ENCODE results near the gene NFIA. TPM values are rescaled to one million over a fixed set of nuclear protein-coding genes. Genes with fewer than 3 reads are reported as not detected.

The NFIA gene
- total and polyA plus RNA-seq, 2 donors (not counting 1 experiment from before 2014, with no cell fraction given), result 0.28 to 0.54 TPM

DNA sequence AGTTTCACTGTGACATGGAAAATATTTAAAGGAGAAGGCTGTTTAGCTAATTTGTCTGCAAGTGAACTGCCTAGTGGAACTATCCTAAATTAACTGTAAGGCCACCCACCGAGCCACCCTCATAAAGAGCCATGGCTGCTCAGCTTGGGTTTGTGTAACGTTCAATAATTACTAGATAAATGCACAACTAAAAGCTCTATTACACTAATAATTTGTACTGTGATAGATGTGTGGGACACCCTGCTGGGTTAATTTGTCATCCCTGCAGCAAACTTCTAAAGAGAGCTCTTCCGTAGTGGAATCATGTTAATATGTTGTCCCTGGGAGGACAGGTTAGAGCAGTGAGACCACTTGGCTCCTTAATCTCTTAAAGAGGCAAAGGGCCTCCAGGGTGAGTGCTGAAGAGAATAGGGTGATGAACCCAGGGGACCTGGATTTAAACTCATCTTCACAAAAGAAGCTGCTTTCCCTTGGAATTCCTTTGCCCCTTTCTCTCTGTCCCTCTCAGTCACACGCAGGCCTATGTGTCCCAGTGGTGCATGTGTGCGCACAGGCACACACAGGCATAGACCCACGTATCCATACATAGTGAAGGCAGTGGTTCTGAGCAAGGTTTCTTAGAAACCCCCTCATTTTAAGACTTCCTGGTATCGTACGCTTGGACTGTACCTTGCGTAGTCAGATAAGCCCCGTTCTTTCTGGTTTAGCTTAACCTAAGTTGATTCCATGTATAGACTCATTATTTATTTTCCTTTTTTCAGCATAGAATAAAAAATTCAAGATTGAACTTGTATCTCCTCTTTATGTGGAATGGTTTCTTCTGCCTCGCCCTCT is 310.3 kb downstream of the NFIA start:
- no peaks in the 10 kb centered on the region for H3K4me1 ChIP-seq (ENCODE audit: control insufficient read depth in 2 of 2, insufficient read depth in 2 of 2, low read length in 2 of 2)
- Mint-ChIP-seq H3K27me3 (no peaks in the 10 kb centered on the region), H3K27ac (no peak overlapping the region), H3K9me3 (ENCODE audit: insufficient read depth) (no peaks in the 10 kb centered on the region), H3K4me1 (peaks cover 1% of the 10 kb centered on the region), H3K4me3 (no peak overlapping the region)
- no peak overlapping the region for H3K4me2 ChIP-seq (replicated peaks; ENCODE audit: low read depth, low read length, poor library complexity, severe bottlenecking)
- no peaks in the 10 kb centered on the region for H3K36me3 ChIP-seq (replicated peaks in 1 of 2; ENCODE audit: control extremely low read depth in 1 of 2, control insufficient read depth in 1 of 2, extremely low read depth in 1 of 2, insufficient read depth in 2 of 2, low read length in 1 of 2)
- intact Hi-C loops (cut with micrococcal nuclease), result no loop called here
- TF ChIP-seq EZH2 (IDR thresholded peaks at IDR 0.05; ENCODE audit: borderline replicate concordance, insufficient read depth, low read depth, low read length, poor library complexity, severe bottlenecking), result no peak
- TF ChIP-seq, protein P1, sequence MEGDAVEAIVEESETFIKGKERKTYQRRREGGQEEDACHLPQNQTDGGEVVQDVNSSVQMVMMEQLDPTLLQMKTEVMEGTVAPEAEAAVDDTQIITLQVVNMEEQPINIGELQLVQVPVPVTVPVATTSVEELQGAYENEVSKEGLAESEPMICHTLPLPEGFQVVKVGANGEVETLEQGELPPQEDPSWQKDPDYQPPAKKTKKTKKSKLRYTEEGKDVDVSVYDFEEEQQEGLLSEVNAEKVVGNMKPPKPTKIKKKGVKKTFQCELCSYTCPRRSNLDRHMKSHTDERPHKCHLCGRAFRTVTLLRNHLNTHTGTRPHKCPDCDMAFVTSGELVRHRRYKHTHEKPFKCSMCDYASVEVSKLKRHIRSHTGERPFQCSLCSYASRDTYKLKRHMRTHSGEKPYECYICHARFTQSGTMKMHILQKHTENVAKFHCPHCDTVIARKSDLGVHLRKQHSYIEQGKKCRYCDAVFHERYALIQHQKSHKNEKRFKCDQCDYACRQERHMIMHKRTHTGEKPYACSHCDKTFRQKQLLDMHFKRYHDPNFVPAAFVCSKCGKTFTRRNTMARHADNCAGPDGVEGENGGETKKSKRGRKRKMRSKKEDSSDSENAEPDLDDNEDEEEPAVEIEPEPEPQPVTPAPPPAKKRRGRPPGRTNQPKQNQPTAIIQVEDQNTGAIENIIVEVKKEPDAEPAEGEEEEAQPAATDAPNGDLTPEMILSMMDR (IDR thresholded peaks at IDR 0.05), result no peak
- no peaks in the 10 kb centered on the region for H4K20me1 ChIP-seq (ENCODE audit: control insufficient read depth, insufficient read depth, low read length, poor library complexity, severe bottlenecking)
- ChIA-PET CTCF (no interaction called here), POLR2A (no interaction called here)
- H3K9me3 ChIP-seq (ENCODE audit: control extremely low read depth in 1 of 3, control insufficient read depth in 2 of 3, insufficient read depth in 1 of 3, low read length in 2 of 3), result peaks cover 0 to 6% (median 0%) of the 10 kb centered on the region in 3 donors
- H3K27me3 ChIP-seq (replicated peaks in 1 of 4; ENCODE audit: control extremely low read depth in 1 of 4, control insufficient read depth in 3 of 4, insufficient read depth in 4 of 4, low read length in 3 of 4), result no peaks in the 10 kb centered on the region
- no peaks in the 10 kb centered on the region for H3K79me2 ChIP-seq (ENCODE audit: control insufficient read depth, insufficient read depth, low read length)
- WGBS (ENCODE audit: insufficient coverage), result 83% methylated on average over 2 of the region's 11 CpGs
- H3K27ac ChIP-seq (ENCODE audit: low read length in 2 of 2), result no peak overlapping the region
- no peak overlapping the region for H2AFZ ChIP-seq (ENCODE audit: insufficient read depth, low read depth, low read length, poor library complexity, severe bottlenecking)
- no peak for ATAC-seq (ENCODE audit: low read depth)
- DNase-seq, result no peak
- no peak overlapping the region for H3K4me3 ChIP-seq (ENCODE audit: control extremely low read depth in 1 of 5, extremely low read depth in 1 of 5, insufficient read depth in 1 of 5, low read depth in 2 of 5, low read length in 4 of 5)
- H3K9ac ChIP-seq (ENCODE audit: low read length), result no peak overlapping the region

GRCh38 chr1:61393575-61393974 is 311.2 kb downstream of the NFIA start:
- ChIA-PET CTCF (no interaction called here), POLR2A (no interaction called here)
- H3K4me3 ChIP-seq (ENCODE audit: control extremely low read depth in 1 of 5, extremely low read depth in 1 of 5, insufficient read depth in 1 of 5, low read depth in 2 of 5, low read length in 4 of 5), result no peak overlapping the region
- H3K27me3 ChIP-seq (replicated peaks in 1 of 4; ENCODE audit: control extremely low read depth in 1 of 4, control insufficient read depth in 3 of 4, insufficient read depth in 4 of 4, low read length in 3 of 4), result no peaks in the 10 kb centered on the region
- no peak overlapping the region for H2AFZ ChIP-seq (ENCODE audit: insufficient read depth, low read depth, low read length, poor library complexity, severe bottlenecking)
- WGBS (ENCODE audit: insufficient coverage), result 80% methylated on average over 2 of the region's 3 CpGs
- no peaks in the 10 kb centered on the region for H3K36me3 ChIP-seq (replicated peaks in 1 of 2; ENCODE audit: control extremely low read depth in 1 of 2, control insufficient read depth in 1 of 2, extremely low read depth in 1 of 2, insufficient read depth in 2 of 2, low read length in 1 of 2)
- H3K4me2 ChIP-seq (replicated peaks; ENCODE audit: low read depth, low read length, poor library complexity, severe bottlenecking), result no peak overlapping the region
- H3K27ac Mint-ChIP-seq, result no peak overlapping the region
- H3K27me3 Mint-ChIP-seq, result no peaks in the 10 kb centered on the region
- H4K20me1 ChIP-seq (ENCODE audit: control insufficient read depth, insufficient read depth, low read length, poor library complexity, severe bottlenecking), result no peaks in the 10 kb centered on the region
- no peaks in the 10 kb centered on the region for H3K9me3 Mint-ChIP-seq (ENCODE audit: insufficient read depth)
- H3K9ac ChIP-seq (ENCODE audit: low read length), result no peak overlapping the region
- no peaks in the 10 kb centered on the region for H3K4me1 ChIP-seq (ENCODE audit: control insufficient read depth in 2 of 2, insufficient read depth in 2 of 2, low read length in 2 of 2)
- intact Hi-C loops (cut with micrococcal nuclease), result no loop called here
- DNase-seq, result no peak
- no peaks in the 10 kb centered on the region for H3K4me1 Mint-ChIP-seq
- peaks cover 0 to 5% (median 0%) of the 10 kb centered on the region in 3 donors for H3K9me3 ChIP-seq (ENCODE audit: control extremely low read depth in 1 of 3, control insufficient read depth in 2 of 3, insufficient read depth in 1 of 3, low read length in 2 of 3)
- no peak for TF ChIP-seq EZH2 (IDR thresholded peaks at IDR 0.05; ENCODE audit: borderline replicate concordance, insufficient read depth, low read depth, low read length, poor library complexity, severe bottlenecking)
- TF ChIP-seq, protein P1 (IDR thresholded peaks at IDR 0.05), result no peak
- H3K27ac ChIP-seq (ENCODE audit: low read length in 2 of 2), result no peak overlapping the region
- ATAC-seq (ENCODE audit: low read depth), result no peak
- no peaks in the 10 kb centered on the region for H3K79me2 ChIP-seq (ENCODE audit: control insufficient read depth, insufficient read depth, low read length)
- no peak overlapping the region for H3K4me3 Mint-ChIP-seq

All from B cell (primary cell).